H1 (cell line): ENCODE results near the gene ZNF225. TPM values are rescaled to one million over a fixed set of nuclear protein-coding genes. Genes with fewer than 3 reads are reported as not detected.

Source experiments
- BACH1 ChIP-seq: IDR thresholded peaks from 2 replicates; pipeline ENCODE4 v1.6.1; 2012; ENCODE audit warnings: low read length, improper control_type of control experiment
- CBX5 ChIP-seq: fragments of 300-800, 300-1000 bp; sonication (generic); IDR thresholded peaks from 2 replicates; pipeline ENCODE4 v1.7.1; 2016; ENCODE audit warnings: antibody characterized with exemption, low read length, low read depth
- CHD2 ChIP-seq: IDR thresholded peaks from 2 replicates; pipeline ENCODE4 v1.6.1; 2012; ENCODE audit warnings: low read length, improper control_type of control experiment
- EGR1 ChIP-seq: IDR thresholded peaks from 2 replicates; pipeline ENCODE4 v1.6.1; 2011; ENCODE audit warnings: low read depth, low read length, borderline replicate concordance
- EP300 ChIP-seq, 2 experiments: IDR thresholded peaks; 1 replicate in 1 of 2; 2 replicates in 1 of 2; pipeline ENCODE4 v1.6.1; 2011 to 2012; ENCODE audit warnings: low read depth in 2 of 2, low read length in 2 of 2, mild to moderate bottlenecking in 2 of 2, borderline replicate concordance in 1 of 2, inconsistent platforms in 1 of 2, moderate library complexity in 1 of 2
- KDM5A ChIP-seq: fragments of 200-600 bp; IDR thresholded peaks from 2 replicates; pipeline ENCODE4 v1.7.1; 2012; ENCODE audit warnings: mild to moderate bottlenecking, low read length, inconsistent platforms, mixed read lengths
- NANOG ChIP-seq: IDR thresholded peaks from 2 replicates; pipeline ENCODE4 v1.6.1; 2011; ENCODE audit warnings: low read length, low read depth, mild to moderate bottlenecking, inconsistent platforms; ENCODE audit not compliant: insufficient read depth, poor library complexity, severe bottlenecking
- RAD21 ChIP-seq, 2 experiments: IDR thresholded peaks in 1 of 2; conservative IDR thresholded peaks in 1 of 2; 2 replicates each; pipeline ENCODE4 v1.6.1; 2011; ENCODE audit warnings: low read depth in 2 of 2, low read length in 2 of 2, improper control_type of control experiment in 1 of 2, inconsistent platforms in 1 of 2, mild to moderate bottlenecking in 1 of 2, moderate library complexity in 1 of 2
- RBBP5 ChIP-seq: IDR thresholded peaks from 2 replicates; pipeline ENCODE4 v1.7.1; 2012; ENCODE audit warnings: low read depth, mild to moderate bottlenecking, inconsistent platforms, low read length, moderate library complexity, borderline replicate concordance
- SAP30 ChIP-seq: fragments of 300-600 bp; sonication (generic); IDR thresholded peaks from 2 replicates; pipeline ENCODE4 v1.7.1; 2012; ENCODE audit warnings: low read length, moderate library complexity, mild to moderate bottlenecking, inconsistent platforms; ENCODE audit not compliant: insufficient read depth, insufficient replicate concordance
- SIX5 ChIP-seq: IDR thresholded peaks from 2 replicates; pipeline ENCODE4 v1.6.1; 2011; ENCODE audit warnings: mild to moderate bottlenecking, low read depth, low read length
- SP2 ChIP-seq: IDR thresholded peaks from 2 replicates; pipeline ENCODE4 v1.6.1; 2012; ENCODE audit warnings: mild to moderate bottlenecking, low read length, inconsistent platforms
- SP4 ChIP-seq: IDR thresholded peaks from 2 replicates; pipeline ENCODE4 v1.6.1; 2012; ENCODE audit warnings: low read length, inconsistent platforms
- SRF ChIP-seq: IDR thresholded peaks from 2 replicates; pipeline ENCODE4 v1.6.1; 2011; ENCODE audit warnings: mild to moderate bottlenecking, low read depth, low read length, moderate library complexity
- TAF7 ChIP-seq: optimal IDR thresholded peaks from 2 replicates; pipeline ENCODE3; 2011; ENCODE audit warnings: low read depth, mild to moderate bottlenecking, inconsistent platforms, low read length, moderate library complexity, borderline replicate concordance
- TCF12 ChIP-seq: IDR thresholded peaks from 2 replicates; pipeline ENCODE4 v1.6.1; 2011; ENCODE audit warnings: low read depth, mild to moderate bottlenecking, low read length
- ZNF274 ChIP-seq: IDR thresholded peaks from 2 replicates; pipeline ENCODE4 v1.7.0; 2012; ENCODE audit warnings: low read length, borderline replicate concordance; ENCODE audit errors: extremely low read depth
- polyA plus RNA-seq, 7 experiments: library from polyadenylated mRNA; depleted of rRNA in 3 of 7; stranded (reverse) in 5 of 7; unstranded in 2 of 7; fragments of >200 nt in 5 of 7; fragments of 200-250 nt in 2 of 7; gene quantifications; 1 replicate in 5 of 7; 2 replicates in 1 of 7; 4 replicates in 1 of 7; pipeline versions ENCODE4 v1.2.1 to v1.2.3, GENCODE V29; 2011 to 2013; ENCODE audit warnings: missing spikeins in 2 of 7, mixed read lengths in 2 of 7
- total RNA-seq: library from RNA; stranded (reverse); fragmentation: NEBNext Ultra II Directional; extraction: Animal tissue kit (Norgen Biotek cat#: 25700); gene quantifications from 2 replicates; pipeline ENCODE4 v1.2.1, GENCODE V29; 2021
- TF ChIP-seq, protein P1 (sequence below): IDR thresholded peaks from 2 replicates; pipeline ENCODE4 v1.6.1; 2011; ENCODE audit warnings: low read depth, mild to moderate bottlenecking, low read length; ENCODE audit not compliant: insufficient read depth

ZNF225 gene
- total and polyA plus RNA-seq, 2 of the 8 experiments (the other 6 are each of a cell fraction or from before 2014, with no cell fraction given), result 0.98 to 5.0 TPM

DNA sequence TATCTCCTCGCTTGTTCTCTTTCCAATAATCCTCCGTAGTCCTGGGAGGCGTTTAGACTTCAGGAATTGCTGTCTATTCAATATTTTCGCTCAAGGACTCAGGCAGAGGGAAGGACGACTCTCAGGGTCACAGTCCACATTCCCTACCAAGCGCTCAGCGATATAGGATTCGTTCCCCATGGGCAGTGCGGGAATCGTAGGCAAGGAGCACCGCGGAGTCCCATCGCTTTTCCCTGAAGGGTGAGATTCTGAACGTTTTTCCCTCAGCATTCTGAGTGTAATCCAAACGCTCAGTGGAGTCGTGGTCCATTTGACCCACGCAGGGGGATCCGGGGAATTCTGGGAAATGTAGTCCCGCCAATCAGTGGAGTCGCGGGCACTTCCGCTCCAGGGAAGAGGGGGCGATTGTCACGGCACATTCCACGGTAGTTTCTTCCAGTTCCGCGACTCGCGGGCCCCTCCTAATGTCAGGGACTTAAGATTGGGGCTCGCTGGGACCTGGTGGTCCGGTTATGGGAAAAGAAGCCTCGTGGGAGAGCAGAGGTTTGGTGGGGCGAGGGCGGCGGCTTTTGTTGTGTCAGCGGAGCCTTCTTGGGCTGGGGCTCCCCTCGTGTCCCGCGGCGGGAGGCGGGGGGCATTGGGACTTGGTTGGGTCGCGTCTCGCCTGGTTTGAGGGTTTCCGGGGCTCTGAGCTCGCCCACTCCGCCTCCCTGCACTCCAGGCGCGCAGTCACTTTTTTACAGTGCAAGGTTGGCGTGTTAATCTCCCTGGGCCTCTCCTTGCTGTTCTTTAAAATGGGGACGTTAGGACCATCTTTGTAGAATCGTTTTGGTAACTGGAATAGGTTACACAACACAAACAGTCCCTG is 28.2 kb downstream of the ZNF225 start, which contains the start of gene ZNF234 (continued):
- no peak for TF ChIP-seq NANOG
- TF ChIP-seq EGR1, result 0 out of 2 replicates have a peak, but pooled peaks have one; percentile 31
- TF ChIP-seq, protein P1, sequence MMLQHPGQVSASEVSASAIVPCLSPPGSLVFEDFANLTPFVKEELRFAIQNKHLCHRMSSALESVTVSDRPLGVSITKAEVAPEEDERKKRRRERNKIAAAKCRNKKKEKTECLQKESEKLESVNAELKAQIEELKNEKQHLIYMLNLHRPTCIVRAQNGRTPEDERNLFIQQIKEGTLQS, result no peak
- TF ChIP-seq CHD2, result no peak
- no peak for TF ChIP-seq SRF
- TF ChIP-seq BACH1, result peak; percentile 85
- TF ChIP-seq SP2, result no peak
- no peak for TF ChIP-seq RBBP5
- TF ChIP-seq RAD21 (IDR thresholded peaks at IDR 0.05 in 1 of 2, conservative IDR thresholded peaks at IDR 0.05 in 1 of 2; ENCODE audit: low read depth in 2 of 2, low read length in 2 of 2), result no peak
- peak; percentile 18 for TF ChIP-seq SAP30
- peak; percentile 56 for TF ChIP-seq SIX5
- TF ChIP-seq TCF12, result no peak
- no peak for TF ChIP-seq TAF7
- TF ChIP-seq KDM5A, result no peak
- no peak for TF ChIP-seq ZNF274
- TF ChIP-seq EP300 (IDR thresholded peaks at IDR 0.05; ENCODE audit: borderline replicate concordance in 1 of 2, low read depth in 2 of 2, low read length in 2 of 2), result no peak
- TF ChIP-seq SP4, result no peak
- no peak for TF ChIP-seq CBX5
